ENCODE data around the gene TSHR. TPM values are rescaled to one million over a fixed set of nuclear protein-coding genes. Genes with fewer than 3 reads are reported as not detected.
A peak's percentile ranks its signal among the peaks of the same experiment; 100 is the strongest.

TSHR gene
- total RNA-seq, 4 donors from 2014 or later, result 0.99 to 1.8 (median 1.1) TPM; not detected in 1

- H3K4me3 ChIP-seq (ENCODE audit: low read depth, poor library complexity, severe bottlenecking), result no peak overlapping the region
- TF ChIP-seq POLR2A (IDR thresholded peaks at IDR 0.05), result no peak
- DNase-seq (ENCODE audit: low spot score in 2 of 2), result no peak
- intact Hi-C loops (cut with DNase I; ENCODE audit: low total_unique reads), result no loop called here
Measured at GRCh38 chr14:80933282-80933681, 22.1 kb upstream of the TSHR start.

GRCh38 chr14:80933686-80934085 lies 21.7 kb upstream of the TSHR start:
- DNase-seq (ENCODE audit: low spot score in 2 of 2), result no peak
- 84 to 90% methylated on average over 4 of the region's 4 CpGs for WGBS, 2 donors
- intact Hi-C loops (cut with DNase I; ENCODE audit: low total_unique reads), result no loop called here
- TF ChIP-seq POLR2A (IDR thresholded peaks at IDR 0.05) (no peak), CTCF (IDR thresholded peaks at IDR 0.05) (no peak)
- no peak overlapping the region for H3K4me3 ChIP-seq (ENCODE audit: low read depth, poor library complexity, severe bottlenecking)

- intact Hi-C loops (cut with DNase I; ENCODE audit: low total_unique reads), result no loop called here
- H3K4me3 ChIP-seq (ENCODE audit: low read depth, poor library complexity, severe bottlenecking), result no peak overlapping the region
- DNase-seq (ENCODE audit: low spot score in 2 of 2), result no peak
- WGBS, 2 donors, result 70 to 73% methylated on average over 1 of the region's 1 CpG
- TF ChIP-seq POLR2A (IDR thresholded peaks at IDR 0.05) (no peak), CTCF (IDR thresholded peaks at IDR 0.05) (no peak)
Measured at GRCh38 chr14:80940146-80940545, 15.3 kb upstream of the TSHR start.

- WGBS, 2 donors, result 1% methylated on average over 40 of the region's 40 CpGs
- DNase-seq (ENCODE audit: low spot score in 2 of 2), result peak; percentile 96 to 99
- intact Hi-C loops (cut with DNase I; ENCODE audit: low total_unique reads), result no loop called here
- no peak for TF ChIP-seq POLR2A (IDR thresholded peaks at IDR 0.05)
- TF ChIP-seq CTCF (IDR thresholded peaks at IDR 0.05), result no peak
- peak within 1 kb of the TSS; percentile 67 for H3K4me3 ChIP-seq (ENCODE audit: low read depth, poor library complexity, severe bottlenecking)
Measured at GRCh38 chr14:80941241-80942185, 13.9 kb upstream of the TSHR start, which contains the start of gene CEP128. CEP128 (minus strand) TSS chr14:80941738.

GRCh38 chr14:80942191-80942600 lies 13.2 kb upstream of the TSHR start:
- H3K4me3 ChIP-seq (ENCODE audit: low read depth, poor library complexity, severe bottlenecking), result no peak overlapping the region
- TF ChIP-seq CTCF (IDR thresholded peaks at IDR 0.05), result no peak
- TF ChIP-seq POLR2A (IDR thresholded peaks at IDR 0.05), result peak in 1 of 2 donors; percentile 6
- DNase-seq (ENCODE audit: low spot score in 2 of 2), result no peak
- intact Hi-C loops (cut with DNase I; ENCODE audit: low total_unique reads), result no loop called here
- 18 to 31% methylated on average over 5 of the region's 5 CpGs for WGBS, 2 donors

GRCh38 chr14:80944861-80945617 lies 10.4 kb upstream of the TSHR start:
- intact Hi-C loops (cut with DNase I; ENCODE audit: low total_unique reads), result no loop called here
- TF ChIP-seq POLR2A (IDR thresholded peaks at IDR 0.05), result no peak
- no peak for TF ChIP-seq CTCF (IDR thresholded peaks at IDR 0.05)
- WGBS, 2 donors, result 88 to 95% methylated on average over 5 of the region's 5 CpGs

More at GRCh38 chr14:80944861-80945617, 10.4 kb upstream of the TSHR start:
- H3K4me3 ChIP-seq (ENCODE audit: low read depth, poor library complexity, severe bottlenecking), result no peak overlapping the region
- DNase-seq (ENCODE audit: low spot score in 2 of 2), result no peak
